T-helper 1 cell treated with Interleukin-12 subunit alpha and Interleukin-12 subunit beta and Interleukin-4 antibody, amounts not matched to agents 30 ng/mL and 1 ng/mL, for 36 hours (primary cell): ENCODE results near the gene RAB18. TPM values are rescaled to one million over a fixed set of nuclear protein-coding genes. Genes with fewer than 3 reads are reported as not detected.

Source experiments
- intact Hi-C: fragments of 100-400 bp; cut with micrococcal nuclease; formaldehyde crosslinking; loops from one replicate; pipeline ENCODE4 v1.15.1; 2024
- total RNA-seq: library from RNA; stranded (reverse); gene quantifications from 2 replicates; pipeline ENCODE4 v1.2.3, GENCODE V29; 2022

RAB18 gene
- total RNA-seq = 76.0 and 81.2 TPM in 2 replicates

DNA sequence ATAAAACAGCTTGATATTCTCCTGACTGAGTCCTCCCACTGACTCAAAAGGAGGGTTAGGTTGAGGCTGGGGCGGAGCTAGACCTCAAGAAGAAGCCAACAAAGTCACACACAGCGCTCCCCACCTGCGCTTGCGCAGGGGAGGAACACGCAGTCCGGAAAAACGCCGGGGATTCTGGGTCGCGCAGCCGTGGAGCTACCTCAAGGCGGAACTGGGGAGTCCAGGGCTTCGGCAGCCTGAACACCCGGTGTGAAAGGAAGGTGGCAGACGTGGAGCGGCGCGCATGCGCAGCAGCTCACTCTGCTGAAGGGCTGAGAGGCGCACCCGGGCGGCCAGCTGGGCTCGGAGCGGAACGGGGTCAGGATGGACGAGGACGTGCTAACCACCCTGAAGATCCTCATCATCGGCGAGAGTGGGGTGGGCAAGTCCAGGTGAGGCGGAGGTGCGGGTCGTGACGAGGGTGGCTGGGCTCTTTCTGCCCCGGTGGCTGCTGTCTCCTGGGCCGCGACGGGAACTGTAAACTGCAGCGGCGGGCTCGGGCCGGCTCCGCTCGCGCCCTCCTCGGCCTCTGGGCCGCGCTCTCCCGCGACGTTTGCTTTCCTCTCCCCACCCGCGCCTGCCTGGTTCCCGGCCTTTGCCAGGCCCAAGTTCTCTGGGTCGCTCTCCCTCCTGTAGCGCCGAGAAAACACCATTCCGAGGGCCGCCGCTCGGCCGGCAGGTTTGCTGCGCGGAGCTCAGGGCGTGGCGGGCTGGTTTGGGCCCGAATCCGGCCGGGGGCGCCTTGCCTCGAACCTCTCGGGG is at the start of gene RAB18:
TSS of gene RAB18 (plus strand) at position 298 of the 801 bp plus-strand sequence. CDS start at position 364, 66 bp downstream.
- intact Hi-C loops = loop anchor here (1.0 to 5.0 kb wide), 16 partner anchors 9 to 1067 kb away; partner anchors contain the start of genes ANKRD26, APBB1IP, MASTL and MPP7

DNA sequence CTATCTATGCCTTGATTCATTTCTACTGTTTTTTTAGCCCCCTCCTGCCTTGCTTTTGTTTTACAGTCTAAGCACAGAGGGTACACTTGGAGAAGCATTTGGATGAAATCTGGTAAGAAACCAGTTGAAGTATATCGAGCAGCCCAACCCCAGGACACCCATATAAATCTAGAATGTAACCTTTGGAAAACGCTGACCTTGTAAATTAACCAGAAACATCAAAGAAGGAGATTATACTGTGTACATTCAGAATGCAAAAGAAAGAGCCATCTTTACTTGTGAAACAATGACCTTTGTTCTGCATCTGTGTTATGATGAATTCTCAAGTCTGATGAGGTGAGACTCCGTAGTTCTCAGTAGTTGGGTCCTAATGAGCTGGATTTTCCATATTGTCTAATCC is 49.3 kb upstream of the RAB18 start:
- intact Hi-C loops = no loop called here

DNA sequence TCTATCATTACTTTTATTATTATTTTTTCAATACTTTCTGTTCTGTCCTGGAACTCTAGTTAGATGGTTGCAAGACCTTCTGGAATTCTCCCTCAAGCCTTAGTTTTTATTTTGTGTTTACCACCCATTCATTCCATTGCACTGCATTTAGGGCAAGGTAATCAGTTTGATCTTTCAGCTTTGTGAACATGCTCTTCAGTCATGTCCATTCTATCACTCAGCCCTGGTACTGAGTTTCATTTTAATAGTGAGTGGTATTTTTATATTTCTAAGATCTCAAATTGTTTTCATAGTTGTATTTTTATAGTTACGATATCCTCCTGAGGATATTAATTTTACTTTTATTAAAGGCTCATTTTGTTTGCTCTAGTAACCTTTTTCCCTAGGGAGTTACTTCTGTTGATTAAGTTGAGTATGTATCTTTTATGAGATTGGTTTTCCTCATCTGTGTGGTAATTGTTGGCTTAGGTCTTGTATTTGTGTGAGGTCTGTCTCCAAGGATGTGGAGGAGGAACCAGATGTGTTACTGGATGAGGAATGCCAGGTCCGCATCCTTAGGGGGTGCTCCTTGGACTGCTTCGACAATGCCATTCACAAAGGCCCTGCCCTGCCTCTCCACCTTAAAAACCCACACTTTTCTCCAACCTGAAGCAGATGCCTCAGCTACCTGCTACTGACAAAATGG is 46.7 kb upstream of the RAB18 start:
- intact Hi-C loops = no loop called here

DNA sequence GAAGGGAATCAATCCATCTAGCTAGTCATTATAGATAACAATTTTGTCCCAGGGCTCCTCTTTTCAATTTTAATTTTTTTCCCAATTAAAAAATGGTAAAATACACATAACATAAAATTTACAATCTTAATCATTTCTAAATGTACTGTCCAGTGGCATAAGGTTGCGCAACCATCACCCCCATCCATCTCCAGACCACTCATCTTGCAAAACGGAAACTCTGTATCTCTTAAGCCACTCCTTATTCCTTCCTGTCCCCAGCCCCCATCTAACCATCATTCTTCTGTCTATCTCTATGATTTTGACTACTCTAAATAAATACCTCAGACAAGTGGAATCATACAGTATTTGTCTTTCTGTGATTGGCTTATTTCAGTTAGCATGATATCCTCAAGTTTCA is 46.1 kb upstream of the RAB18 start:
- intact Hi-C loops = no loop called here

DNA sequence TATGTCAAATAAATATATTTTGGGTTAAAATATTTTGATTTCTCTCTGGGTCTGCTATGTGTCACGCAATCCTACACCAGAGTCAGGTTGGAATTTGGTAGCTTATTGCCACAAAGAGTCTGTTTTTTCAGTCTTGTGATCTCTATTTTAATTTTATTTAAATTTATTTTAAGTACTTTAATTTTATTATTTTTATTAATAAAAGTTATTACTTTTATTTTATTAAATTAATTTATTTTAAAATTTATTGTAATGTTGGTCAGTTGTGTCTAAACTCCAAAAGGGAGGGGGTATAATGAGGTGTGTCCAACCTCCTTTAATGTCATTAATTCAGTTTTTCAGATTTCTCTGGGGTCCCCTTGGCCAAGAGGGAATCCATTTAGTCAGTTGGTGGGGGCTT is 42.8 kb upstream of the RAB18 start:
- intact Hi-C loops = loop anchor here (5.0 kb wide), 1 partner anchor 716 kb away; no protein-coding TSS in a partner anchor

DNA sequence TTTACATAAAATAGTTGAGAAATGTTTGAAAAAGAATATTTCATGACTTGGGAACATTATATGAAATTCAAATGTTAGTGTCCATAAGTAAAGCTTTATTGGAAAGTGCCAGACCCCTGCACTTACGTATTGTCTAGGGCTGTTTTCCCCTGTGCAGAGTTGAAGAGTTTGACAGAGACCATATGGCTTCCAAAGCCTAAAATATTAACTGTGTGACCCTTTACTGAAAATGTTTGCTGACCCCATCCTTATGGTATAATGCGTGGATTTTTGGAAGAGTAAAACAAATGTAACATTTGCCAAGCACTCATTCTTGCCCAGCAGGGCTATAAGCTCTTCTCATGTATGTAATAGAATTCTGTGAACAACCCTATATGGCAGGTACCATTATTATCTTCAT is 40.1 kb upstream of the RAB18 start:
- intact Hi-C loops = loop anchor here (5.0 kb wide), 1 partner anchor 713 kb away; no protein-coding TSS in a partner anchor

DNA sequence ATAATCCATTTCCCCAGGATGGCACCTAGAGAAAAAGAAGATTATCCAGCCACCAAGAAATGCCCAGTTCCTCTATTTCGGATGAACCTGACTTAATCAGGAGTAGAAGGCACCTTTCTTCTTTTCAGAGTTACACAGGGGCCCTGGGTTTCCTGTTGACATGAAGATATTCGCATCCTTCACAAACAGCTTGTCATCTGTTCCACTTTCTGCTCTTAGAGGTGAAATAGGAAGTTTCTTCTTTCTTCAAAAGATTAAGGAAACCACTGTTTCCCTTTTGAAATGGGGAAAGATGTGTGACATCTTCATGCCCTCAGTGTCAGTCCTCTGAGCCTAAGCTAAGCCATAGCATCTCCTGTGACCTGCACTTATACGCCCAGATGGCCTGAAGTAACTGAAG is 39.1 kb upstream of the RAB18 start:
- intact Hi-C loops = loop anchor here (1.0 to 5.0 kb wide), 2 partner anchors 39 to 712 kb away; partner anchors contain the start of gene RAB18

DNA sequence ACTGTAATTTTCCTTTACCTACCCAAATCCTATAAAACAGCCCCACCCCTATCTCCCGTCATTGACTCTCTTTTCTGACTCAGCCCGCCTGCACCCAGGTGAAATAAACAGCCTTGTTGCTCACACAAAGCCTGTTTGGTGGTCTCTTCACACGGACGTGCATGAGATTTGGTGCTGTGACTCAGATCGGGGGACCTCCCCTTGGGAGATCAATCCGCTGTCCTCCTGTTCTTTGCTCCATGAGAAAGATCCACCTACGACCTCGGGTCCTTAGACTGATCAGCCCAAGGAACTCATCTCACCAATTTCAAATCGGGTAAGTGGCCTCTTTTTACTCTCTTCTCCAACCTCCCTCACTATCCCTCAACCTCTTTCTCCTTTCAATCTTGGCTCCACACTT is 38.5 kb upstream of the RAB18 start:
- intact Hi-C loops = loop anchor here (1.0 kb wide), 1 partner anchor 39 kb away; the partner anchor contains the start of gene RAB18

DNA sequence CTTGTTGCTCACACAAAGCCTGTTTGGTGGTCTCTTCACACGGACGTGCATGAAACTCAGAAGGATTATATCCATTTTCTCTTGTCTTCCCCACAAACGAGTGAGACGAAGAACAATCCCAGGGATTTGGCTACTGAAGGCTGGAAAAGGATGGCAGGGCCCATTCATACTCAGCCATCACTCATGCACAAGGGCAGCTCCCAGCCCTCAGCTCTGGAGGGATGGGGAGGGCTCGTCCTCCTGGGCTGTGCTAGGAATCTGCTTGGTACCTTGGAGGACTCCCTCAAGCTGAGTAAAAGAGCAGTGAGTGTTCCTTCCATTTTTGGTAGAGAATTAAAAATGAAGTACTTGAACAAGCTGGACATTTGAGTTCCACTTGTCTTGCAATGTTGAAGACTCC is 33.2 kb upstream of the RAB18 start:
- intact Hi-C loops = no loop called here

DNA sequence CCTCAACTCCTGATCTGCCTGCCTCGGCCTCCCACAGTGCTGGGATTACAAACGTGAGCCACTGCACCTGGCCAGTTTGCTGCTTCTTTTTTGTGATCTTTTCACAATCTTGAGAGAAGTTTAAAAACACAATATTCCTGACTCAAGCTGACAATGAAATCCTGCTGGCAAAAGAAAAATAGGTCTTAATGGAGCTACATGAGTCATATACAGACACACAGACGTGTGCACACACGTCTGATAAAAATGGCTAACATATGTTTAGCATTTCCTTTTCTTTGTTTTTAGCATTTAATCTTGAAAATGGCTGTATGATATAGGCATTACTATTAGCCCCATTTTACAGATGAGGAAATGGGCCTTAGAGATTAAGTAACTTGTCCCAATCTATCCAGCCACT is 29.4 kb upstream of the RAB18 start:
- intact Hi-C loops = no loop called here

DNA sequence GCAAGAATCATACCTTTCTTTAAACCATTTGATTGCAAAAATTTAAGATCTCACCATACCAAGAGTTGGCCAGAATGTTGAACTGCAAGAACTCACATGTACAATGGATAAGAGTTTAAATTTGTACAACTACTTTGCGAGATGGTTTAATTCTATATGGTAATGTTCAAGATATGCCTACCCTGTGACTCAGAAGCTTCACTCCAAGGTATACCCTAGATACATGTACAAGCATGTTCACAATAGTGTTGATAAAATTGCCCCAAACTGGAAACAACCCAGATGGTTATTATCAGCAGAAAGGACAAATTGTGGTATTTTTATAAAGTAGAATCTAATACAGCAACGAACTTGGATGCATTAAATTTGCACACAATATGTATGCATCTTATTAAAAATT is 25.1 kb upstream of the RAB18 start:
- intact Hi-C loops = no loop called here

DNA sequence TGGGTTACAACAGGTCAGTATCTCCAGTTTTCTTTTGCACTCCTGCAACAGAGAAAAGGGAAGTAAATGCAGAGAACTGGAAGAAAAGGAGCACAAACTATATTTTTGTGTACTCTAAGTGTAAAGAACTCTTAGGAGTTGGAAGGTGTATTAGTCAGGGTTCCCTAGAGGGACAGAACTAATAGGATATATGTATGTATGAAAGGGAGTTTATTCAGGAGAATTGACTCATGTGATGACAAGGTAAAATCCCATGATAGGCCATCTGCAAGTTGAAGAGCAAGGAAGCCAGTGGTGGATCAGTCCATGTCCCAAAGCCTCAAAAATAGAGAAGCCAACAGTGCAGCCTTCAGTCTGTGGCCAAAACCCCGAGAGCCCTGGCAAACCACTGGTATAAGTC is 22.6 kb upstream of the RAB18 start:
- intact Hi-C loops = no loop called here

DNA sequence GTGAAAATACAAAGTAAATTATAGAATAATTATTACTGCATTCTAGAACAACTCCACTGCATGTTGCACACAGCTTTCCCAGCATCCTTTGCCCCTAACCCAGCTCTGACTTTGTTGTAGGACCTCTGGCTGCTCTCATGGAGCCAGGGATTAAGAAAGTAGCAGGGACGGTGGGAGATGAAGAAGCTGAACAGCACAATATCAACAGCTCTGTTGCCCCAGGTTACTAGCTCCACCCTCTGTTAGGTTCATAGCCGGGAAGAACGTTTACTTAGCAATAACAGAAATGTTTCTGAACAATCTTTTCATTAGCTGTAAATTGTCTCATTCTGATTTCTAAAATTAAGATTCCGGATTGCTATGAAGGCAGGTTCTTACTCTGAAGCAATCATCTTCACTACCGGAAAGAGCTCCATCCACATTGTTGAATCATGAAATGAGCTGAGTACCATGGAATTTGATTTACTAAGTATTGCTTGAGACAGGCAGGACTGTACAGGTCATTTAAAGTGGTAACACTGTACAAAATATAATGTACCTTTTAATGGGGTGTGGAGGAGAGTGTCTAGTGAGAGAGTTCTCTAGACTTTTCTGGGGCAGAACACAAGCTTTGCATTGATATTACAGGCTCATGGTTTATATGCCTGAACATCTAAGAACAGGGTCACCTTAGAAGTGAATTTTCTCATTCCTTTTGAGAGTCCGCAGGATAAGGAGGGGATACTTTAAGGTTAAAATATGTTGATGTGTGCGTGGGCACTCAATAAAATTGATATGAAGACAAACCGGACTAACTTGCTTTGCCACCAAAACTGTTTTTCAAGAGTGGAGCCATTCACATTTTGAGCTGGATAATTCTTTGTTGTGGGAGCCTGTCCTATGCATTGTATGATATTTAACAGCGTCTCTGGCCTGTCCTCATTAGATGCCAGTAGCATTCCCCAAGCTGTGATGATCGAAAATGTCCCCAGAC is 20.8 kb upstream of the RAB18 start:
- intact Hi-C loops = no loop called here

DNA sequence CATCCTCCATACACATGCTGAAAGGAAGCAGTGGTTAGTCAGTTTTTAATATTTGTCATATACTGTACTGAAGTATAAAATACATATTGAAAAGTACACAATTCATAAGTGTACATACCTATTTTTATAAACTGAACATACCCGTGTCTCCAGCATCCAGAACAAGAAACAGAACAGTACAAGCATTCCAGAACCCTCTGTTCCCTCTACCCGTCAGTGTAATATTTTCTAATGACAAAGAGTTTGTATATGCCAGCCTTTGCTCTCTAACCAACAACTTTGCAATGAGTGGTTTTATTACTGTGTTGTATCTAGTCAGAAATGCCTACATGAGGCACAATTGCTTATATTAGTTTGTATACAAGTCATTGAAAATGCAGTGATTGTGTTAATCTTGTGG is 18.7 kb upstream of the RAB18 start:
- intact Hi-C loops = no loop called here

DNA sequence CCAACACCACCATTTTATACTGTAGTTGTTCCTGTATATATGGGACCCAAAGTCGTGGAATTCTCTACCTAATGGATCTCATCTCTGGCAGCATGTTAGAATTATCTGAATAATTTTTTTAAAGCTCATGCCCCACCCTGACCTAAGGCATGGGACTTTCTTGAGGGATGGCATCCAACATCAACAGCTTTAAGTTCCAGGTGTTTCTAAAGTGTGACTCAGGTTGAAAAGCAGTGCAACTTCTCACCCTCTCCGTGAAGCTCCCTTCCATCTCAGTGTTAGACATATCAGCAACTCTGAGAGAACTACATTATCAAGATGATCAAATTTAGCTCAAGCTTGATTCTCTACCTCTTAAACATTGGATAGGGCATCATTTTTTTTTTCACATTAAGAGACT is 18.1 kb upstream of the RAB18 start:
- intact Hi-C loops = no loop called here

DNA sequence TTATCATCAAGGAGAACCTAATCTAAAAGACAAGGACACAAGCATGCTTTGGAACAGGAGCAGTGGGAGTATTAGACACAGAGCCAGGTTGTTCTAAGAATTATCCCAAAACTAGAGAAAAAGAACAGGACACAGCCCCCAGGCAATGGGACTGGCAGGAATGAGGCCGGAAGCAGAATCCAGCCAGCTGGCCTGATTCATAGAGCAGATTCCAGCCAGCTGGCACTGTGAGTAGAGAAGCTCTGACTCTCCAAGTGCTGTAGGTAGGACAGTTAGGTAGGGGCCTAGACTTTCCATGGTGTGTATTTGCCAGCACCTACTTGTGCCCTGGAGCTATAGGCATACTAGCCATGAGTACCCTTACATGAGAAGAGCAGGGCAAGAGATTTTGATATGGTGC is 13.3 kb upstream of the RAB18 start:
- intact Hi-C loops = no loop called here

DNA sequence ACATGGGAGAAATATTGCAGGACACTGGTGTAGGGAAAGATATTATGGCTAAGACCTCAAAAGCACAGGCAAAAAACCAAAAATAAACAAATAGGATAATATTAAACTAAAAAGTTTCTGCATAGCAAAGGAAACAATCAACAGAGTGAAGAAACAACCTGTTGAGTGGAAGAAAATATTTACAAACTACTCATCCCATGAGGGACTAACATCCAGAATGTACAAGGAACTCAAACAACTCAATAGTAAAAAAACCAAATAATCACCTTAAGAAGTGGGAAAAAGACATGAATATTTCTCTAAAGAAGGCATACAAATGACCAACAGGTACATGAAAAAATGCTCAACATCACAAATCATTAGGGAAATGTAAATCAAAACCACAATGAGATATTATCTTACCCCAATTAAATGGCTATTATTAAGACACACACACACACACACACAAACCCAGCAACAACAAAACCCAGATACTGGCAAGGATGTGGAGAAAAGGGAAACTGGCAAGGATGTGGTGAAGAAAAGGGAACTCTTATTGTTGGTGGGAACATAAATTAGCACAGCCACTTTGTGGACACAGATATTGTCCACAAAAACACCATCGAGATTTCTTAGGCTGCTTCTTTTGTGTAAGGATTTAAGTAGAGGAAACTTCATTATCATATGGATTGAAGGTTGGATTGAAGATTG is 9.8 kb upstream of the RAB18 start:
- intact Hi-C loops = no loop called here

DNA sequence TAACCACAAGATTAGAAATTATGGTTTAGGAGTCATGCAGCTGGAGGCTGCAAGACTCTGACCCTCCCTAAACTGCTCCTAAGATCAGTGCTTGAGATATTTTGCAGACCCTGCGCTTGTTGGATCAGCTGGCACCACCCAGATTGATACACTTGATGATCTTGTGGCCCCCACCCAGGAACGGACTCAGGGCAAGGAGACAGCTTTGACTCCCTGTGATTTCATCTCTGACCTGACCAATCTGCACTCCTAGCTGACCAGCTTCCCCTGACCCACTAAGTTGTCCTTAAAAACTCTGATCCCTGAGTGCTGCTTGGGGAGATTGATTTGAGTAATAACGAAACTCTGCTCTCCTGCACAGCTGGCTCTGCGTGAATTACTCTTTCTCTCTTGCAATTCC is 8.0 kb upstream of the RAB18 start:
- intact Hi-C loops = loop anchor here (5.0 kb wide), 1 partner anchor 51 kb away; no protein-coding TSS in a partner anchor

DNA sequence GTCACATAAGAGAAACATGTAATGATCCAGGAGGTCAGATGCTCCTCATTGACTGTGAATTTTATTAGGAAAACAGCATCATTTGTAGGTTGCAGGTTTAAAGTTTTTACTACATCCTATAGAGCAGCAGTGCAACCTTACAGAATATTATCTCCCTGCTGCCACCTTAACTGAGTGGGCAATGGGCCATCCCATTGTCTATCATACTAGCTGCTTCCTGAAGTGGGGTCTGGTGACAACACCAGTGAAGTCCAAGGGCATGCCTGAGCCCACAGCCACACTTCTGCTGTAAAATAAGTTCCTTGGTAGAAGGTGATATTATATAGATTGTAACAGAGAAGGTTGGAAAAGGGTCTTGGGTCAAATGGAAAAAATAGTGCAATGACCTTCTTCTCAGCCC is 4.0 kb upstream of the RAB18 start:
- intact Hi-C loops = loop anchor here (5.0 kb wide), 2 partner anchors 867 to 1063 kb away; partner anchors contain the start of gene APBB1IP

DNA sequence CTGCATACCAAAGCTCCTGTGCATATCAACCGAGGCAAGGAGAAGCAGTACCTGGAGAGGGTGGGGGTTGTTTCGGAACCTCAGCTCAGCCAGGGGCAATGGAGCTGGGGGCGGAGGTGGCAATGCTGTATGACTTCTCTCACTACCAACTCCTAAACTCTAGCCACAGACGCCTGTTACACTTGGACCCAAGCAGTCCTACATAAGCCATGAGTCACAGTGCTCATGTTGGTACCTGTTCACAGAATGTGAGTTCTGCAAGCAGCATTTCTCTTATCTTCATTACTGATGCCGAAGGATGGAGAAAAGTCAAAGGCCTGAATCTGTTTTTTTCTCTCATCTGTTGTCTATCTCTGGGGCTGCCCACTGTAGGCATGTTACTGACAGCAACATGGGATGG is 3.2 kb upstream of the RAB18 start:
- intact Hi-C loops = loop anchor here (5.0 kb wide), 2 partner anchors 866 to 1064 kb away; partner anchors contain the start of gene APBB1IP
